CD4-positive, alpha-beta T cell (primary cell): ENCODE measurements around the gene ULK4. TPM values are rescaled to one million over a fixed set of nuclear protein-coding genes. Genes with fewer than 3 reads are reported as not detected.

Source experiments
- ATAC-seq: fragments of 200-7000 bp; cut with Tn5 transposase; one replicate; pipeline ENCODE4 v1.10.0; 2022; ENCODE audit warnings: mild to moderate bottlenecking; ENCODE audit not compliant: poor library complexity
- CTCF ChIA-PET: fragments of 350-600 bp; sonication (Branson Sonifier 250); formaldehyde crosslinking; loops from one replicate; lab custom pipeline; 2021; ENCODE audit warnings: antibody characterized with exemption, inconsistent platforms; lab: Charles Lee
- POLR2A ChIA-PET: fragments of 350-600 bp; sonication (Branson Sonifier 250); formaldehyde crosslinking; loops from one replicate; lab custom pipeline; 2021; ENCODE audit warnings: antibody characterized with exemption, inconsistent platforms; lab: Charles Lee
- DNase-seq, 14 experiments: peaks; one replicate each; pipeline ENCODE4 v3.0.0-alpha.2; 2013 to 2020; ENCODE audit warnings: mixed read lengths in 2 of 14
- H3K27ac ChIP-seq, 2 donors: one replicate each; pipeline versions ENCODE4 v1.5.1 to v1.7.0; 2013; ENCODE audit warnings: low read length in 2 of 2, low read depth in 1 of 2, mild to moderate bottlenecking in 1 of 2
- H3K27me3 ChIP-seq, 2 experiments: 1 replicate in 1 of 2; 2 replicates in 1 of 2; pipeline versions ENCODE4 v1.6.1 to v1.7.0; 2013; ENCODE audit warnings: low read length in 2 of 2, control low read depth in 1 of 2, mild to moderate bottlenecking in 1 of 2, moderate library complexity in 1 of 2; ENCODE audit not compliant: insufficient read depth in 2 of 2, control insufficient read depth in 1 of 2
- H3K36me3 ChIP-seq: one replicate; pipeline ENCODE4 v1.6.1; 2013; ENCODE audit warnings: low read length, control low read depth; ENCODE audit not compliant: insufficient read depth
- H3K4me1 ChIP-seq: one replicate; pipeline ENCODE4 v1.6.1; 2013; ENCODE audit warnings: low read length, control low read depth; ENCODE audit not compliant: insufficient read depth
- H3K4me3 ChIP-seq: one replicate; pipeline ENCODE4 v1.5.1; 2013; ENCODE audit warnings: mild to moderate bottlenecking, low read length, moderate library complexity
- H3K9me3 ChIP-seq, 2 experiments: 1 replicate in 1 of 2; 2 replicates in 1 of 2; pipeline versions ENCODE4 v1.6.1 to v1.7.0; 2013; ENCODE audit warnings: low read length in 2 of 2, mild to moderate bottlenecking in 2 of 2, control low read depth in 1 of 2, moderate library complexity in 1 of 2; ENCODE audit not compliant: control insufficient read depth in 1 of 2, insufficient read depth in 1 of 2
- H3K27ac Mint-ChIP-seq: one replicate; pipeline ENCODE4 v1.8.0; 2020; ENCODE audit warnings: mixed read lengths
- H3K27me3 Mint-ChIP-seq: one replicate; pipeline ENCODE4 v1.8.0; 2021; ENCODE audit warnings: mixed read lengths
- H3K36me3 Mint-ChIP-seq: one replicate; pipeline ENCODE4 v1.8.0; 2021; ENCODE audit warnings: low read depth, mixed read lengths
- H3K4me1 Mint-ChIP-seq: one replicate; pipeline ENCODE4 v1.8.0; 2021; ENCODE audit warnings: low read depth, mixed read lengths
- H3K4me3 Mint-ChIP-seq: one replicate; pipeline ENCODE4 v1.8.0; 2020; ENCODE audit warnings: mild to moderate bottlenecking, mixed read lengths
- H3K9me3 Mint-ChIP-seq: one replicate; pipeline ENCODE4 v1.8.0; 2020; ENCODE audit warnings: mixed read lengths
- intact Hi-C, 2 experiments: fragments of 100-400 bp; cut with DNase I in 1 of 2; cut with micrococcal nuclease in 1 of 2; formaldehyde crosslinking; loops; one replicate each; pipeline versions ENCODE4 v1.15.1 to v1.9.0; 2023 to 2025; cut with DNase I, micrococcal nuclease
- total RNA-seq, 174 experiments: library from RNA in 2 of 174; stranded (reverse) in 2 of 174; gene quantifications; one replicate each; pipeline ENCODE4 v1.2.3 and lab custom pipeline; 2021 to 2026
- TF ChIP-seq, protein P1 (sequence below): fragments of 200-600 bp; IDR thresholded peaks from one replicate; pipeline ENCODE4 v1.8.0; 2022; ENCODE audit warnings: antibody characterized with exemption, mild to moderate bottlenecking

The ULK4 gene
- total RNA-seq, 2 experiments from 2014 or later = 23.8 to 28.6 TPM

- CTCF ChIA-PET = no interaction called here
- H3K27ac Mint-ChIP-seq = no peak overlapping the region
Observed at GRCh38 chr3:41975416-41976103, 13.7 kb upstream of the ULK4 start.

GRCh38 chr3:41974223-41974622 is 12.3 kb upstream of the ULK4 start:
- Histone ChIP-seq H3K4me3 (no peak overlapping the region), H3K27ac (no peak overlapping the region), H3K27me3 (no peaks in the 10 kb centered on the region), H3K9me3 (no peaks in the 10 kb centered on the region), H3K4me1 (no peaks in the 10 kb centered on the region), H3K36me3 (no peaks in the 10 kb centered on the region)
- H3K27ac Mint-ChIP-seq = no peak overlapping the region
- H3K4me3 Mint-ChIP-seq = no peak overlapping the region
- POLR2A ChIA-PET = no interaction called here
- ATAC-seq (no peak), DNase-seq (no peak)
- H3K9me3 Mint-ChIP-seq = peaks cover 3% of the 10 kb centered on the region
- no peaks in the 10 kb centered on the region for H3K36me3 Mint-ChIP-seq
- H3K4me1 Mint-ChIP-seq = no peaks in the 10 kb centered on the region
- CTCF ChIA-PET = no interaction called here
- intact Hi-C loops = no loop called here
- TF ChIP-seq, protein P1, sequence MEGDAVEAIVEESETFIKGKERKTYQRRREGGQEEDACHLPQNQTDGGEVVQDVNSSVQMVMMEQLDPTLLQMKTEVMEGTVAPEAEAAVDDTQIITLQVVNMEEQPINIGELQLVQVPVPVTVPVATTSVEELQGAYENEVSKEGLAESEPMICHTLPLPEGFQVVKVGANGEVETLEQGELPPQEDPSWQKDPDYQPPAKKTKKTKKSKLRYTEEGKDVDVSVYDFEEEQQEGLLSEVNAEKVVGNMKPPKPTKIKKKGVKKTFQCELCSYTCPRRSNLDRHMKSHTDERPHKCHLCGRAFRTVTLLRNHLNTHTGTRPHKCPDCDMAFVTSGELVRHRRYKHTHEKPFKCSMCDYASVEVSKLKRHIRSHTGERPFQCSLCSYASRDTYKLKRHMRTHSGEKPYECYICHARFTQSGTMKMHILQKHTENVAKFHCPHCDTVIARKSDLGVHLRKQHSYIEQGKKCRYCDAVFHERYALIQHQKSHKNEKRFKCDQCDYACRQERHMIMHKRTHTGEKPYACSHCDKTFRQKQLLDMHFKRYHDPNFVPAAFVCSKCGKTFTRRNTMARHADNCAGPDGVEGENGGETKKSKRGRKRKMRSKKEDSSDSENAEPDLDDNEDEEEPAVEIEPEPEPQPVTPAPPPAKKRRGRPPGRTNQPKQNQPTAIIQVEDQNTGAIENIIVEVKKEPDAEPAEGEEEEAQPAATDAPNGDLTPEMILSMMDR = no peak
- no peaks in the 10 kb centered on the region for H3K27me3 Mint-ChIP-seq

More at GRCh38 chr3:41975416-41976103, 13.7 kb upstream of the ULK4 start:
- H3K4me3 ChIP-seq = no peak overlapping the region
- peaks cover 3% of the 10 kb centered on the region for H3K9me3 Mint-ChIP-seq
- no peaks in the 10 kb centered on the region for H3K9me3 ChIP-seq
- DNase-seq (no peak), ATAC-seq (no peak)
- H3K4me1 ChIP-seq = no peaks in the 10 kb centered on the region
- no peaks in the 10 kb centered on the region for H3K4me1 Mint-ChIP-seq
- TF ChIP-seq, protein P1 = no peak
- POLR2A ChIA-PET = no interaction called here
- intact Hi-C loops = no loop called here
- no peaks in the 10 kb centered on the region for H3K36me3 ChIP-seq
- no peaks in the 10 kb centered on the region for H3K27me3 ChIP-seq
- no peaks in the 10 kb centered on the region for H3K36me3 Mint-ChIP-seq
- H3K27me3 Mint-ChIP-seq = no peaks in the 10 kb centered on the region
- H3K4me3 Mint-ChIP-seq = no peak overlapping the region
- no peak overlapping the region for H3K27ac ChIP-seq

- DNase-seq (no peak), ATAC-seq (no peak)
- CTCF ChIA-PET = no interaction called here
- Mint-ChIP-seq H3K36me3 (no peaks in the 10 kb centered on the region), H3K27ac (no peak overlapping the region), H3K4me3 (no peak overlapping the region), H3K4me1 (no peaks in the 10 kb centered on the region), H3K27me3 (no peaks in the 10 kb centered on the region), H3K9me3 (peaks cover 3% of the 10 kb centered on the region)
- no peak overlapping the region for H3K4me3 ChIP-seq
- no peaks in the 10 kb centered on the region for H3K27me3 ChIP-seq
- POLR2A ChIA-PET = interaction anchor here (1.0 kb wide), 1 partner anchor 10 kb away, joined by 3 read pairs; no protein-coding TSS in a partner anchor
- intact Hi-C loops = no loop called here
- no peak overlapping the region for H3K27ac ChIP-seq
- no peaks in the 10 kb centered on the region for H3K36me3 ChIP-seq
- TF ChIP-seq, protein P1 = no peak
- H3K9me3 ChIP-seq = no peaks in the 10 kb centered on the region
- no peaks in the 10 kb centered on the region for H3K4me1 ChIP-seq
Observed at GRCh38 chr3:41972802-41973201, 10.9 kb upstream of the ULK4 start.
